Body of pancreas (tissue), 4 donors: ENCODE measurements around the gene SYNGR2.
"Not testable (repeated sequence)": the region's sequence is repeated elsewhere in the genome, so short reads cannot be mapped to it uniquely, and the experiment has no call there.

ENCODE experiments used
- CTCF ChIP-seq, 7 experiments: fragments of 450-650 bp in 4 of 7; fragments of 200-600 bp in 3 of 7; sonication (generic) in 3 of 7; IDR thresholded peaks; one replicate each; pipeline ENCODE4 v1.5.1; 2016 to 2019; ENCODE audit warnings: antibody characterized with exemption in 7 of 7
- POLR2A ChIP-seq, 3 donors: fragments of 450-650 bp; IDR thresholded peaks; one replicate each; pipeline ENCODE4 v1.6.1; 2016; ENCODE audit warnings: antibody characterized with exemption in 3 of 3, mild to moderate bottlenecking in 2 of 3

DNA sequence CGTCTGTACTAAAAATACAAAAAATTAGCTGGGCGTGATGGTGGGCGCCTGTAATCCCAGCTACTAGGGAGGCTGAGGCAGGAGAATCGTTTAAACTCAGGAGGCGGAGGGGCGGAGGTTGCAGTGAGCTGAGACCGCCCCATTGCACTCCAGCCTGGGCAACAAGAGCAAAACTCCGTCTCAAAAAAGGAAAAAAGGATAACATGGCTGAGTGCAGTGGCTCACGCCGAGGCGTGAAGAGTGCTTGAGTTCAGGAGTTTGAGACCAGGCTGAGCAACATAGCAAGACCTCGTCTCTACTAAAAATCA is 28.6 kb upstream of the SYNGR2 start:
- TF ChIP-seq CTCF, POLR2A (IDR thresholded peaks at IDR 0.05): not testable (repeated sequence)
